H1 (cell line): ENCODE measurements around the gene FAM9B. TPM values are rescaled to one million over a fixed set of nuclear protein-coding genes. Genes with fewer than 3 reads are reported as not detected.

Experiments
- CTCF ChIA-PET: fragments of 300-600 bp; sonication (Branson Sonifier 250); formaldehyde crosslinking; loops from one replicate; lab custom pipeline; 2021; ENCODE audit not compliant: partially characterized antibody; lab: Charles Lee
- POLR2A ChIA-PET: fragments of 300-600 bp; sonication (Branson Sonifier 250); formaldehyde crosslinking; loops from one replicate; lab custom pipeline; 2021; ENCODE audit warnings: inconsistent platforms; ENCODE audit not compliant: partially characterized antibody; lab: Charles Lee
- DNase-seq, 2 experiments: peaks; one replicate each; pipeline versions ENCODE4 v3.0.0 to v3.0.0-alpha.2; 2010 to 2022; ENCODE audit warnings: low spot score in 2 of 2, low read depth in 1 of 2, mixed read lengths in 1 of 2
- FAIRE-seq: peaks from 2 replicates; lab custom pipeline; 2011; peaks lifted over from hg19 to GRCh38; lab: Jason Lieb, UNC
- H2AFZ ChIP-seq: 2 replicates; pipeline ENCODE4 v1.8.1; 2012; ENCODE audit warnings: low read length, inconsistent platforms
- H2AK5ac ChIP-seq: 2 replicates; pipeline ENCODE4 v1.6.1; 2013; ENCODE audit warnings: low read depth, low read length
- H2BK120ac ChIP-seq: replicated peaks from 2 replicates; pipeline ENCODE3; 2013; ENCODE audit warnings: low read depth, low read length, inconsistent platforms
- H2BK12ac ChIP-seq: 2 replicates; pipeline ENCODE4 v1.6.1; 2013; ENCODE audit warnings: low read depth, low read length
- H2BK15ac ChIP-seq: 2 replicates; pipeline ENCODE4 v1.6.1; 2013; ENCODE audit warnings: low read length
- H2BK20ac ChIP-seq: 2 replicates; pipeline ENCODE4 v1.6.1; 2013; ENCODE audit warnings: low read length
- H2BK5ac ChIP-seq: 2 replicates; pipeline ENCODE4 v1.6.1; 2013; ENCODE audit warnings: low read depth, low read length
- H3K14ac ChIP-seq: 2 replicates; pipeline ENCODE4 v1.6.1; 2013; ENCODE audit warnings: inconsistent platforms; ENCODE audit not compliant: insufficient read length
- H3K18ac ChIP-seq: 2 replicates; pipeline ENCODE4 v1.6.1; 2013; ENCODE audit warnings: low read length; ENCODE audit errors: extremely low read depth
- H3K23ac ChIP-seq: 2 replicates; pipeline ENCODE4 v1.6.1; 2013; ENCODE audit warnings: inconsistent platforms; ENCODE audit not compliant: insufficient read length
- H3K23me2 ChIP-seq: 2 replicates; pipeline ENCODE4 v1.6.1; 2013; ENCODE audit warnings: low read depth, low read length
- H3K27ac ChIP-seq: 2 replicates; pipeline ENCODE4 v1.6.1; 2011; ENCODE audit warnings: low read depth, low read length, inconsistent platforms
- H3K27me3 ChIP-seq, 4 experiments: replicated peaks in 1 of 4; 1 replicate in 1 of 4; 2 replicates in 3 of 4; pipeline versions ENCODE4 v1.6.1 to v1.8.1; 2011 to 2013; ENCODE audit warnings: low read length in 3 of 4, mild to moderate bottlenecking in 3 of 4, inconsistent platforms in 2 of 4, mixed read lengths in 2 of 4, moderate library complexity in 1 of 4; ENCODE audit not compliant: control insufficient read depth in 3 of 4, insufficient read depth in 3 of 4; ENCODE audit errors: extremely low read depth in 1 of 4
- H3K36me3 ChIP-seq, 4 experiments: 2 replicates each; pipeline versions ENCODE4 v1.6.1 to v1.8.1; 2011 to 2013; ENCODE audit warnings: mild to moderate bottlenecking in 4 of 4, low read length in 3 of 4, moderate library complexity in 2 of 4, control low read depth in 1 of 4, inconsistent platforms in 1 of 4; ENCODE audit not compliant: insufficient read depth in 4 of 4, control insufficient read depth in 2 of 4
- H3K4ac ChIP-seq: replicated peaks from 2 replicates; pipeline ENCODE3; 2013; ENCODE audit warnings: low read length, low read depth, mixed read lengths, inconsistent platforms; ENCODE audit not compliant: insufficient read length
- H3K4me1 ChIP-seq, 4 experiments: replicated peaks in 1 of 4; 1 replicate in 1 of 4; 2 replicates in 3 of 4; pipeline versions ENCODE4 v1.6.1 to v1.8.1; 2011 to 2013; ENCODE audit warnings: low read length in 3 of 4, inconsistent platforms in 2 of 4, mixed read lengths in 1 of 4; ENCODE audit not compliant: insufficient read depth in 4 of 4, control insufficient read depth in 3 of 4
- H3K4me2 ChIP-seq, 2 experiments: 2 replicates each; pipeline versions ENCODE4 v1.6.1 to v1.8.1; 2011 to 2013; ENCODE audit warnings: low read depth in 2 of 2, low read length in 2 of 2, control low read depth in 1 of 2, inconsistent platforms in 1 of 2, mild to moderate bottlenecking in 1 of 2; ENCODE audit not compliant: insufficient read depth in 1 of 2
- H3K4me3 ChIP-seq, 4 experiments: fragments of 200-600, 300-600 bp in 1 of 4; sonication (generic), shearing (Covaris generic), sonication (Bioruptor Twin) in 1 of 4; 2 replicates each; pipeline versions ENCODE4 v1.5.1 to v1.8.1; 2011 to 2016; ENCODE audit warnings: low read length in 4 of 4, low read depth in 3 of 4, control low read depth in 2 of 4, inconsistent platforms in 2 of 4, mild to moderate bottlenecking in 2 of 4, mixed read lengths in 1 of 4, moderate library complexity in 1 of 4; ENCODE audit not compliant: insufficient read depth in 2 of 4; ENCODE audit errors: extremely low read depth in 1 of 4
- H3K56ac ChIP-seq: replicated peaks from 2 replicates; pipeline ENCODE3; 2013; ENCODE audit warnings: low read depth, mild to moderate bottlenecking, mixed read lengths, low read length, inconsistent platforms; ENCODE audit not compliant: insufficient read length
- H3K79me1 ChIP-seq: 2 replicates; pipeline ENCODE4 v1.6.1; 2013; ENCODE audit warnings: low read depth, low read length, control low read depth
- H3K79me2 ChIP-seq, 2 experiments: 2 replicates each; pipeline versions ENCODE4 v1.6.1 to v1.8.1; 2012 to 2013; ENCODE audit warnings: low read length in 2 of 2, mild to moderate bottlenecking in 2 of 2, inconsistent platforms in 1 of 2; ENCODE audit not compliant: insufficient read depth in 2 of 2, control insufficient read depth in 1 of 2
- H3K9ac ChIP-seq, 4 experiments: replicated peaks in 1 of 4; 1 replicate in 1 of 4; 2 replicates in 3 of 4; pipeline versions ENCODE4 v1.6.1 to v1.8.1; 2011 to 2013; ENCODE audit warnings: low read depth in 3 of 4, low read length in 3 of 4, control low read depth in 2 of 4, mild to moderate bottlenecking in 2 of 4, moderate library complexity in 2 of 4, inconsistent platforms in 1 of 4; ENCODE audit errors: extremely low read depth in 1 of 4
- H3K9me3 ChIP-seq, 2 experiments: 2 replicates each; pipeline versions ENCODE4 v1.6.1 to v1.8.1; 2012 to 2013; ENCODE audit warnings: mild to moderate bottlenecking in 2 of 2, moderate library complexity in 2 of 2, control low read depth in 1 of 2, inconsistent platforms in 1 of 2, low read depth in 1 of 2, low read length in 1 of 2, mixed read lengths in 1 of 2; ENCODE audit not compliant: insufficient read depth in 2 of 2
- H4K20me1 ChIP-seq, 2 experiments: replicated peaks in 1 of 2; 2 replicates each; pipeline versions ENCODE3 to v1.8.1; 2011 to 2013; ENCODE audit warnings: inconsistent platforms in 2 of 2, low read length in 2 of 2, mild to moderate bottlenecking in 1 of 2; ENCODE audit not compliant: insufficient read depth in 2 of 2, control insufficient read depth in 1 of 2
- H4K5ac ChIP-seq: 2 replicates; pipeline ENCODE4 v1.6.1; 2013; ENCODE audit warnings: low read length, low read depth, mixed read lengths, inconsistent platforms; ENCODE audit not compliant: insufficient read length
- H4K8ac ChIP-seq: 2 replicates; pipeline ENCODE4 v1.8.0; 2013; ENCODE audit warnings: mild to moderate bottlenecking, moderate library complexity, low read length, inconsistent platforms; ENCODE audit not compliant: insufficient read depth; ENCODE audit errors: extremely low read depth
- H4K91ac ChIP-seq: replicated peaks from 2 replicates; pipeline ENCODE3; 2013; ENCODE audit warnings: low read length, mixed read lengths, inconsistent platforms; ENCODE audit not compliant: insufficient read length
- BACH1 ChIP-seq: IDR thresholded peaks from 2 replicates; pipeline ENCODE4 v1.6.1; 2012; ENCODE audit warnings: low read length, improper control_type of control experiment
- CBX8 ChIP-seq: fragments of 300-800, 300-1000 bp; sonication (generic); IDR thresholded peaks from 2 replicates; pipeline ENCODE4 v1.7.1; 2016; ENCODE audit warnings: low read depth, low read length, borderline replicate concordance
- CEBPB ChIP-seq: IDR thresholded peaks from 2 replicates; pipeline ENCODE4 v1.6.1; 2012; ENCODE audit warnings: low read depth, low read length
- CHD2 ChIP-seq: IDR thresholded peaks from 2 replicates; pipeline ENCODE4 v1.6.1; 2012; ENCODE audit warnings: low read length, improper control_type of control experiment
- CREB1 ChIP-seq: IDR thresholded peaks from 2 replicates; pipeline ENCODE4 v1.6.1; 2012; ENCODE audit warnings: inconsistent platforms
- CTBP2 ChIP-seq: IDR thresholded peaks from 2 replicates; pipeline ENCODE4 v1.7.0; 2011; ENCODE audit warnings: borderline replicate concordance, mild to moderate bottlenecking, moderate library complexity, mixed read lengths, low read length; ENCODE audit not compliant: insufficient read depth, insufficient read length
- E2F6 ChIP-seq: IDR thresholded peaks from 2 replicates; pipeline ENCODE4 v1.6.1; 2012; ENCODE audit warnings: inconsistent platforms
- FOSL1 ChIP-seq: IDR thresholded peaks from 2 replicates; pipeline ENCODE4 v1.6.1; 2011; ENCODE audit warnings: mild to moderate bottlenecking, low read depth, low read length, moderate library complexity; ENCODE audit not compliant: insufficient read depth
- HDAC2 ChIP-seq, 2 experiments: fragments of 300-600 bp in 1 of 2; sonication (generic) in 1 of 2; IDR thresholded peaks; 2 replicates each; pipeline ENCODE4 v1.6.1; 2011 to 2012; ENCODE audit warnings: low read depth in 2 of 2, low read length in 2 of 2, mild to moderate bottlenecking in 2 of 2, moderate library complexity in 2 of 2, borderline replicate concordance in 1 of 2, inconsistent platforms in 1 of 2
- KDM5A ChIP-seq: fragments of 200-600 bp; IDR thresholded peaks from 2 replicates; pipeline ENCODE4 v1.7.1; 2012; ENCODE audit warnings: mild to moderate bottlenecking, low read length, inconsistent platforms, mixed read lengths
- RBBP5 ChIP-seq: IDR thresholded peaks from 2 replicates; pipeline ENCODE4 v1.7.1; 2012; ENCODE audit warnings: low read depth, mild to moderate bottlenecking, inconsistent platforms, low read length, moderate library complexity, borderline replicate concordance
- SIN3A ChIP-seq, 2 experiments: IDR thresholded peaks in 1 of 2; conservative IDR thresholded peaks in 1 of 2; 2 replicates each; pipeline ENCODE4 v1.6.1; 2011 to 2012; ENCODE audit warnings: low read length in 2 of 2, improper control_type of control experiment in 1 of 2, low read depth in 1 of 2, mild to moderate bottlenecking in 1 of 2
- SUZ12 ChIP-seq: fragments of 200-600 bp; sonication (generic); IDR thresholded peaks from 2 replicates; pipeline ENCODE4 v1.6.1; 2012; ENCODE audit warnings: mild to moderate bottlenecking, inconsistent platforms, low read length, moderate library complexity, mixed read lengths
- YY1 ChIP-seq: IDR thresholded peaks from 2 replicates; pipeline ENCODE4 v1.6.1; 2011; ENCODE audit warnings: low read depth, mild to moderate bottlenecking, low read length
- ZNF274 ChIP-seq: IDR thresholded peaks from 2 replicates; pipeline ENCODE4 v1.7.0; 2012; ENCODE audit warnings: low read length, borderline replicate concordance; ENCODE audit errors: extremely low read depth
- WGBS, 2 experiments: shearing (Covaris generic) in 1 of 2; methylation state at CpG; one replicate each; pipeline versions ENCODE4 v1.1.6 to v1.1.7; 2013 to 2015; ENCODE audit warnings: low lambda C conversion rate in 2 of 2, mixed read lengths in 2 of 2, inconsistent platforms in 1 of 2, low coverage in 1 of 2, missing lambda C conversion rate in 1 of 2; ENCODE audit not compliant: insufficient replicate concordance in 2 of 2, insufficient coverage in 1 of 2, insufficient read length in 1 of 2; ENCODE audit errors: extremely low coverage in 1 of 2, missing lambda C conversion rate in 1 of 2; 5-methylcytosine and 5-hydroxymethylcytosine counted together
- polyA plus RNA-seq, 7 experiments: library from polyadenylated mRNA; depleted of rRNA in 3 of 7; stranded (reverse) in 5 of 7; unstranded in 2 of 7; fragments of >200 nt in 5 of 7; fragments of 200-250 nt in 2 of 7; gene quantifications; 1 replicate in 5 of 7; 2 replicates in 1 of 7; 4 replicates in 1 of 7; pipeline versions ENCODE4 v1.2.1 to v1.2.3, GENCODE V29; 2011 to 2013; ENCODE audit warnings: missing spikeins in 2 of 7, mixed read lengths in 2 of 7
- total RNA-seq: library from RNA; stranded (reverse); fragmentation: NEBNext Ultra II Directional; extraction: Animal tissue kit (Norgen Biotek cat#: 25700); gene quantifications from 2 replicates; pipeline ENCODE4 v1.2.1, GENCODE V29; 2021

FAM9B gene
- total and polyA plus RNA-seq, 2 of the 8 experiments (the other 6 are each of a cell fraction or from before 2014, with no cell fraction given), result not detected

GRCh38 chrX:9037296-9037695, 3.4 kb upstream of the FAM9B start:
- H4K20me1 ChIP-seq, result no peaks in the 10 kb centered on the region
- ChIA-PET POLR2A (no interaction called here), CTCF (no interaction called here)
- H2AFZ ChIP-seq, result no peak overlapping the region
- H3K79me2 ChIP-seq, result no peaks in the 10 kb centered on the region
- DNase-seq (no peak), FAIRE-seq (no peak)
- no peaks in the 10 kb centered on the region for H3K4me1 ChIP-seq
- H3K9me3 ChIP-seq, result no peaks in the 10 kb centered on the region
- no peak overlapping the region for H3K14ac ChIP-seq
- no peaks in the 10 kb centered on the region for H3K36me3 ChIP-seq
- no peak overlapping the region for H2BK12ac ChIP-seq
- H3K4ac ChIP-seq, result no peak overlapping the region
- WGBS, 2 experiments, result 100% methylated on average over 4 of the region's 4 CpGs; no CpG with 5 or more reads in 1 of the 2 experiments
- no peak overlapping the region for H4K91ac ChIP-seq
- no peak overlapping the region for H3K18ac ChIP-seq
- H2BK15ac ChIP-seq, result no peak overlapping the region
- no peak overlapping the region for H2BK5ac ChIP-seq
- H3K27ac ChIP-seq, result no peak overlapping the region
- no peaks in the 10 kb centered on the region for H3K27me3 ChIP-seq
- no peak overlapping the region for H3K56ac ChIP-seq
- no peaks in the 10 kb centered on the region for H3K23me2 ChIP-seq
- no peak overlapping the region for H3K9ac ChIP-seq
- H2BK120ac ChIP-seq, result no peak overlapping the region
- no peak overlapping the region for H3K4me2 ChIP-seq
- no peak overlapping the region for H4K5ac ChIP-seq
- H3K79me1 ChIP-seq, result no peaks in the 10 kb centered on the region
- H2BK20ac ChIP-seq, result no peak overlapping the region
- H3K4me3 ChIP-seq, result no peak overlapping the region
- no peak overlapping the region for H2AK5ac ChIP-seq
- no peak overlapping the region for H4K8ac ChIP-seq
- H3K23ac ChIP-seq, result no peak overlapping the region
- TF ChIP-seq ZNF274 (no peak), CTBP2 (no peak), CBX8 (no peak), FOSL1 (no peak), HDAC2 (IDR thresholded peaks at IDR 0.05; ENCODE audit: borderline replicate concordance in 1 of 2, low read depth in 2 of 2, low read length in 2 of 2) (no peak), CREB1 (no peak), BACH1 (no peak), RBBP5 (no peak), YY1 (no peak), KDM5A (no peak), CEBPB (no peak), E2F6 (no peak), CHD2 (no peak), SIN3A (conservative IDR thresholded peaks at IDR 0.05 in 1 of 2, IDR thresholded peaks at IDR 0.05 in 1 of 2; ENCODE audit: low read depth in 1 of 2, low read length in 2 of 2) (no peak), SUZ12 (no peak)
